GM06990 (cell line): ENCODE results near the gene NOSTRIN.
"Not testable (repeated sequence)": the region's sequence is repeated elsewhere in the genome, so short reads cannot be mapped to it uniquely, and the experiment has no call there.

Experiments
- DNase-seq: peaks from one replicate; pipeline ENCODE4 v3.0.0-alpha.2; 2011; ENCODE audit not compliant: insufficient read length; ENCODE audit errors: extremely low read depth
- H3K27me3 ChIP-seq: replicated peaks from 2 replicates; pipeline ENCODE4 v1.6.0; 2011; ENCODE audit warnings: low read length; ENCODE audit not compliant: control insufficient read depth, insufficient read depth
- H3K36me3 ChIP-seq: 2 replicates; pipeline ENCODE4 v1.5.1; 2011; ENCODE audit warnings: low read length; ENCODE audit not compliant: control insufficient read depth, insufficient read depth
- H3K4me3 ChIP-seq: replicated peaks from 2 replicates; pipeline ENCODE4 v1.5.1; 2011; ENCODE audit warnings: low read depth, mild to moderate bottlenecking, control low read depth, low read length
- TF ChIP-seq, protein P1 (sequence below): IDR thresholded peaks from 2 replicates; pipeline ENCODE4 v1.5.1; 2011; ENCODE audit warnings: low read length, control low read depth, mild to moderate bottlenecking, inconsistent platforms; ENCODE audit not compliant: insufficient read depth, poor library complexity, severe bottlenecking

Gene NOSTRIN

DNA sequence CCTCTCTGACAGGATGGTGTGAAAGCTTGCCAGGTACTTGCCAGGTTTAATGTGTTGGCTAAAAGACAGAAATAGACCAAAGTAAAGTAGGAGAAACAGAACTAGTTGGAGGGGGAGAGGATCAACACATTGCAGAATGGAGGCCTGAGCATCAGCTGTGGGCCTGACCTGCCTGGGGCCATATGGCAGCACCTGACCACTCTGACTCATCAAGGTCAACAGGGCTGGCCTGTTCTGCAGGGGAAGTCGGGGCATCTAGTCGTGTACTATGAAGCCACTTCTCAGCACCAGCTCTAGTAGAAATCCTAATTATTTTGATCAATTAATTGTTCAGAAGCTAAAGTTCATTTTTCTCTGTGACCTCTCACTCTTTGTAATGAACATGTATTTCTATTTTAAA lies 35.8 kb upstream of the NOSTRIN start:
- H3K36me3 ChIP-seq: no peaks in the 10 kb centered on the region; the same call in 1 of the 2 replicates
- DNase-seq: no peak
- no peak overlapping the region for H3K4me3 ChIP-seq
- TF ChIP-seq, protein P1, sequence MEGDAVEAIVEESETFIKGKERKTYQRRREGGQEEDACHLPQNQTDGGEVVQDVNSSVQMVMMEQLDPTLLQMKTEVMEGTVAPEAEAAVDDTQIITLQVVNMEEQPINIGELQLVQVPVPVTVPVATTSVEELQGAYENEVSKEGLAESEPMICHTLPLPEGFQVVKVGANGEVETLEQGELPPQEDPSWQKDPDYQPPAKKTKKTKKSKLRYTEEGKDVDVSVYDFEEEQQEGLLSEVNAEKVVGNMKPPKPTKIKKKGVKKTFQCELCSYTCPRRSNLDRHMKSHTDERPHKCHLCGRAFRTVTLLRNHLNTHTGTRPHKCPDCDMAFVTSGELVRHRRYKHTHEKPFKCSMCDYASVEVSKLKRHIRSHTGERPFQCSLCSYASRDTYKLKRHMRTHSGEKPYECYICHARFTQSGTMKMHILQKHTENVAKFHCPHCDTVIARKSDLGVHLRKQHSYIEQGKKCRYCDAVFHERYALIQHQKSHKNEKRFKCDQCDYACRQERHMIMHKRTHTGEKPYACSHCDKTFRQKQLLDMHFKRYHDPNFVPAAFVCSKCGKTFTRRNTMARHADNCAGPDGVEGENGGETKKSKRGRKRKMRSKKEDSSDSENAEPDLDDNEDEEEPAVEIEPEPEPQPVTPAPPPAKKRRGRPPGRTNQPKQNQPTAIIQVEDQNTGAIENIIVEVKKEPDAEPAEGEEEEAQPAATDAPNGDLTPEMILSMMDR: no peak
- H3K27me3 ChIP-seq: no peaks in the 10 kb centered on the region

DNA sequence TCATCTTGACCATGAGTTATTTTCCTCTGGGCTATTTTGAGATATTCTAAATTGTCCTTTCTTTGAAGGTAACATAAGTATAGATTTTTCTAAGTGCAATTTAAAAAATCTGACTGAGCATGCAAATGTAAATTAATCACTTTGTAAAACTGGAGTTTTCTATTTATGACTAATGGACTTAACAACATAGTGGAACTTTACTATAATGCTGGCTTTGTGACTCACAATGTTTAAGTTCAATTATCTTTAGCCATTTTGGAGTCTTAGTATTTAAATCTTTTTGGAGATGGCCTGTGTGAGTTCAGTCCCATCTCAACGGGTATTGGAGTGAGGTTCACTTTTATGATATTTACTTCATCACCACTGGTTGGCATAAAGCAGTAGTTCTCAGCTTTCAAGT lies 35.2 kb upstream of the NOSTRIN start:
- Histone ChIP-seq H3K4me3 (no peak overlapping the region), H3K36me3 (no peaks in the 10 kb centered on the region; the same call in 1 of the 2 replicates), H3K27me3 (no peaks in the 10 kb centered on the region)
- DNase-seq: no peak
- TF ChIP-seq, protein P1: no peak

DNA sequence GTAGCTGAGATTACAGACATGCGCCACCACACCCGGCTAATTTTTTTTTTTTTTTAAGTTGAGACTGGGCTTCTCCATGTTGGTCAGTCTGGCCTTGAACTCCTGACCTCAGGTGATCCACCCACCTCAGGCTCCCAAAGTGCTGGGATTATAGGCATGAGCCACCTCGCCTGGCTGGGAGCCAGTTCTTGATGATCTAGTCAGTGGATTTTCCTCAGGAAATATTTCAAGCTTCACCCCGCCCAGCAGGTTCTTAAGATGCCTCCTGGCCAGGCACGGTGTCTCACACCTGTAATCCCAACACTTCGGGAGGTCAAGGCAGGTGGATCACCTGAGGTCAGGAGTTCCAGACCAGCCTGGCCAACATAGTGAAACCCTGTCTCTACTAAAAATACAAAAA lies 34.1 kb upstream of the NOSTRIN start:
- not testable (repeated sequence) for H3K4me3 ChIP-seq, H3K27me3 ChIP-seq, DNase-seq, H3K36me3 ChIP-seq

DNA sequence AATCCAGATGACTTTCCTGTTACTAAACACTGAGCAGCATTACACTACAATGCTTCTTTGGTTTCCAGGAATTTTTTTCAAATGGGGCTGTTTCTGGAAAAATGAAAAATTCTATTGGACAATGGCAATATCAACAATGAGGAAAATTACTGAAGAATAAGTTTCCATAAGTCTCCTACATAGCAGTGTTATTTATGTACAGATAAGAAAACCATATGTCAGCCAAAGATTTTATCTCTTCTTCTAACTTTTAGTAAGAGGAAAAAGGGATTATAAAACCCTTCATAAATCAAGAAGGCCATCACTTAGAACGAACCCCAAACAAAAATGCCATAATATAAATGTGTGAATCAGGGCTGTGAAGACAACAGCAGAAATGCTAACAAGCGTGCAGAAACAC lies 31.6 kb upstream of the NOSTRIN start:
- H3K36me3 ChIP-seq: no peaks in the 10 kb centered on the region
- TF ChIP-seq, protein P1: no peak
- no peaks in the 10 kb centered on the region for H3K27me3 ChIP-seq
- DNase-seq: no peak
- H3K4me3 ChIP-seq: no peak overlapping the region

DNA sequence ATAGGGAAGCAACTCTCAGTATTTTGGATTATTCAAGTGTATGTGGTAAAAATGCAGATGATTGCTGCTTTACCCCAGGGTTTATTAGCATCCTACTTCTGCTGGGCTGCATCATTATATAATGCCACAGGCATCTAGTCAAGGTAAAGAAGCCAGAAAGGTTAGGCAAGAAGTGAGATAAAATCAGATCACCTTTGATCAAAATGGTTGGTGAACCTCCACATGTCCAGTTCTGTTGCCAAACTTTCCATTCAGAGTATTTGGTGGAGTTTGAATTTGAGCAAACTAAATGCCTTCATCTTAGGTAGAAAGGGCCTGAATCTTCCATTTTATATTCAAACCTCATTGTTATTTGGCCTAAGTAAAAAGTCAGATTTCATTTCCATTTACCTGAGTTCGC lies 29.7 kb upstream of the NOSTRIN start:
- Histone ChIP-seq H3K36me3 (no peaks in the 10 kb centered on the region), H3K4me3 (no peak overlapping the region), H3K27me3 (no peaks in the 10 kb centered on the region)
- DNase-seq: no peak
- TF ChIP-seq, protein P1: no peak

DNA sequence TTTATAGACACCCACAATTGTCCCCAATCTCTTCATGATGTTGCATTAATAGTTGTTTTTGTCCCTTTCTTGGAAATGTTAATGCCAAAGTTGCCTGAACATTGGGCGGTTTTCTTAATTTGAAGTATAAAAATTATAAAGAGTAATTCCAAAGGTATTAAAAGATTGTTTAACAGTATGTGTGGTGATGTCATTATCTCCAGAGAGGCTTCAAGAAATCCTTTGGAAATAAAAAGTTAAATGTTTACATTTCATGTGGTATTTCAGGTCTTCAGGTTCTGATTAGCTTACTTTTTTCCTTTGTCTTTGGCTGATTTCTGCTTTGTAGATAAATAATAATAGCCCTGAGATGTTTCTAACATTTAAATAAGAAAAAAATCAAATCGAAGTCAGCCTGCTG lies 29.3 kb upstream of the NOSTRIN start:
- H3K4me3 ChIP-seq: no peak overlapping the region
- no peak for DNase-seq
- no peaks in the 10 kb centered on the region for H3K36me3 ChIP-seq
- TF ChIP-seq, protein P1: no peak
- H3K27me3 ChIP-seq: no peaks in the 10 kb centered on the region
